T47D (cell line): ENCODE measurements around the gene WDR55.
"Not testable (repeated sequence)": the region's sequence is repeated elsewhere in the genome, so short reads cannot be mapped to it uniquely, and the experiment has no call there.

Source experiments
- DNase-seq, 2 experiments: peaks; one replicate each; pipeline versions ENCODE4 v3.0.0 to v3.0.0-alpha.2; 2011 to 2012; ENCODE audit warnings: low read depth in 1 of 2, low spot score in 1 of 2
- JUND ChIP-seq: IDR thresholded peaks from 2 replicates; pipeline ENCODE4 v1.6.1; 2012; ENCODE audit warnings: low read depth
- in situ Hi-C: cut with HindIII; loops from 2 replicates; pipeline ENCODE4 v1.10.0; 2016; ENCODE audit warnings: low sequenced_read_pairs, low pct_unique_long_range_greater_than_20kb

The WDR55 gene

GRCh38 chr5:140664359-140665119 is at the start of gene WDR55:
Gene WDR55, plus strand, starts transcription at chr5:140664904. Its CDS starts 9 bp downstream, at chr5:140664913.
- peak; percentile 19; the same call in 1 of the 2 replicates for TF ChIP-seq JUND
- in situ Hi-C loops, result no loop called here
- peak; percentile 95 to 99 for DNase-seq

- no peak for TF ChIP-seq JUND
- in situ Hi-C loops, result no loop called here
- no peak for DNase-seq
Observed at GRCh38 chr5:140622301-140622700, 42.4 kb upstream of the WDR55 start.

GRCh38 chr5:140623061-140623460 is 41.6 kb upstream of the WDR55 start:
- in situ Hi-C loops, DNase-seq: not testable (repeated sequence)

GRCh38 chr5:140624886-140625285 is 39.8 kb upstream of the WDR55 start:
- in situ Hi-C loops, DNase-seq: not testable (repeated sequence)

GRCh38 chr5:140627972-140628371 is 36.7 kb upstream of the WDR55 start:
- in situ Hi-C loops, result no loop called here
- no peak for DNase-seq
- TF ChIP-seq JUND, result no peak

- DNase-seq, result no peak
- in situ Hi-C loops, result no loop called here
- no peak for TF ChIP-seq JUND
Observed at GRCh38 chr5:140628711-140629110, 36.0 kb upstream of the WDR55 start.

GRCh38 chr5:140630292-140631035 is 34.2 kb upstream of the WDR55 start:
- DNase-seq, result no peak
- in situ Hi-C loops, result no loop called here
- TF ChIP-seq JUND, result no peak

GRCh38 chr5:140631036-140631417 is 33.7 kb upstream of the WDR55 start:
- no peak for TF ChIP-seq JUND
- no peak for DNase-seq
- in situ Hi-C loops, result no loop called here

- no peak for DNase-seq
- in situ Hi-C loops, result no loop called here
- no peak for TF ChIP-seq JUND
Observed at GRCh38 chr5:140631831-140632365, 32.8 kb upstream of the WDR55 start.

GRCh38 chr5:140632366-140633020 is 32.2 kb upstream of the WDR55 start:
- in situ Hi-C loops, result no loop called here
- DNase-seq, result peak in 1 of 2 experiments; percentile 35
- no peak for TF ChIP-seq JUND

- TF ChIP-seq JUND, result no peak
- in situ Hi-C loops, result no loop called here
- DNase-seq, result peak in 1 of 2 experiments; percentile 61
Observed at GRCh38 chr5:140633021-140633471, 31.7 kb upstream of the WDR55 start, which contains the start of gene CD14. Gene CD14, minus strand, starts transcription at chr5:140633175. Its CDS starts 104 bp downstream, at chr5:140633071.

- in situ Hi-C loops, result no loop called here
- TF ChIP-seq JUND, result no peak
Observed at GRCh38 chr5:140633501-140633900, 31.2 kb upstream of the WDR55 start.

More at GRCh38 chr5:140633501-140633900, 31.2 kb upstream of the WDR55 start:
- DNase-seq, result no peak
